Measurements from ENCODE around the gene CLMN.

The CLMN gene

DNA sequence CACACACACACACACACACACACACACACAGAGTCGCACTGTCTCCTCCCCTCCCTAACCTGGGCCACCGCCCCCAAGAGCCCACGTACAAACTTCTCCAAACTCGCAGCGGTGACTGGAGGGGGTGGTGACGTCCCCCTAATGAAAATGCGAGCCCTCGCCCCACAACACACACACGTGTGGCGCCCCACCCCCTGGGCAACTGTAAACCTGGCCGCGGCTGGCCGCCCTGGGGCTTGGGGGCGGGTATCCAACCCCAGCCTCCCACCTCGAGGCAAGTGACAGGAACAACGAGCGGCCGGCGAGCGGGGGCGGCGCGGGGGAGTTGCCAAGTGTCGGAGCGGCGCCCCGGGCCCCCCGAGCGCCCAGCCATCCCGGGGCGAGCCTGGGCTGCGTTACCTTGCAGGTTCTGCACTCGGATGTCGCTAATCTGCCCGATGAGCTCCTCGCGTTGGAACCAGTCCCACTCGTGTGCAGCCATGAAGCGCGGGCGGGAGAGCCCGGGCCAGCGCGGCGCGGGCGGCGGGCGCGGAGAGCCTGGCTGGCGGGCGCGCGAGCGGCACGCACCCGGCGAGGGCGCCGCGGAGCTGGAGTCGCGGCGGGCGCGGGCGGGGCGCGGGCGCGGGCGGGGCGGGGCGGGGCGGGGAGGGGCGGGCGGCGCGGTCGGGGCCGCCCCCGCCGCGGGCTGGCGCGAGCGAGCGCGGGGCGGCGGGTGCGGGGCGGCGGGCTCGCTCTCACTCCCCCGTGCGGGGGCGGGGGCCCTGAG, at the start of gene CLMN:
TSS of gene CLMN (minus strand) at position 597 of the 766 bp plus-strand sequence. CDS start at position 481, 116 bp downstream.
- DNase-seq: peak; percentile 35

- no peak for DNase-seq
These were observed 45.7 kb upstream of the CLMN start for GRCh38 chr14:95365401-95365800.

DNA sequence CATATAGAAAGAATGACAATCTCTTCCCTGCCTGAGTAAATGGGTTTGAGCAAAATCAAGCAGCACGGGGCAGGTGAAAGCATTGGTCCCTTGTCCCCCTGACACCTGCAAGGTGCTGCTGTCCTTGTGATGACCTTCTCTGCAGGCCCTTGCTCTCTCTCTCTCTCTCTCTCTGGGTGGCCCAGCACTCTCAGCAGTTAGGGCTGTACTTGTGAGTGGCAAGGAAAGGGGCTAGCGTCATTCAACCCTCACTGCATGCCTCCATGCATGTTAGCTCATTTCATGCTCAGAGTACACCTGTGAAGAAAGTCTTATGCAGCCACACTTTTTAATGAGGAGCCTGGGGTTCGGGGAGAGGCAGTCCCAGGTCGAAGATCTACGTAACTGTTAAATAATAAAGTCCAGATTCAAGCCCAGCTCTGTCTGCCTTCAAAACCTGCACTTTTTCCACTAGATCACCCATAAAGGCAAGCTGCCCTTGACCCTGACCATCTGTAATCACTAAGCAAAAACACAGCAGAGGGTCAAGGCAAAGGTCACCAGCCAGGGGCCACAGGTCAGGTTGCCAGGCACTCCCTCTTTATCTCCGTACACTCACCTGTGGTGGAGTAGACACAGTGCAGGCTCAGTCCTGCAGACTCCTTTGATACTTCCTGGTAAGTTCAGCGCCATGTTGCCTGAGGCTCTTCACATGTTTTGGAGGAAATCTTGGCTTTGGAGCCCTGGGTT, 44.9 kb upstream of the CLMN start:
- DNase-seq: no peak

DNA sequence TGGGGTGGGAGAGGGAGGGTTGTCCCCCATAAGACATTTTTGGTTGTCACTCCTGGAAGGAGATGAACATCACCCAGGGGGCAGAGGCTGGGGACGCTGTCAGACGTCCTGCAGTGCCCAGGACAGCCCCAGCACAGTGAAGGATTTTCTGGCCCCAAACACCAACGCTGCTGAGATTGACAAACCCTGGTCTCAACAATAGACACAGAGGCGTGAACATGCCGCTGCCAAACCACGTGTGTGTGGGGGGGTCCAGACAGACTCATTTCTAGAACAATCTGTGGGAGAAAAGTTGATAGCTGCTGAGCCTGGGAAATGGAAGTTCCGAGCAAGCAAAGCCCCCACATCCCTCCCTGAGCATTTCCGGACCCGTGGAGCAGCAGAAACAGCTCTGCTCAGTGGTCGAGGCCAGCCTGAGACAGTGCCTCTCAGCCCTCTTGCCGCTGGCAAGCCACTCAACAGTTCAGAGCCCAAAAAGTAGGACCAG, 43.8 kb upstream of the CLMN start:
- DNase-seq: no peak

- DNase-seq: no peak
These were observed 42.4 kb upstream of the CLMN start for GRCh38 chr14:95362138-95362494.

DNA sequence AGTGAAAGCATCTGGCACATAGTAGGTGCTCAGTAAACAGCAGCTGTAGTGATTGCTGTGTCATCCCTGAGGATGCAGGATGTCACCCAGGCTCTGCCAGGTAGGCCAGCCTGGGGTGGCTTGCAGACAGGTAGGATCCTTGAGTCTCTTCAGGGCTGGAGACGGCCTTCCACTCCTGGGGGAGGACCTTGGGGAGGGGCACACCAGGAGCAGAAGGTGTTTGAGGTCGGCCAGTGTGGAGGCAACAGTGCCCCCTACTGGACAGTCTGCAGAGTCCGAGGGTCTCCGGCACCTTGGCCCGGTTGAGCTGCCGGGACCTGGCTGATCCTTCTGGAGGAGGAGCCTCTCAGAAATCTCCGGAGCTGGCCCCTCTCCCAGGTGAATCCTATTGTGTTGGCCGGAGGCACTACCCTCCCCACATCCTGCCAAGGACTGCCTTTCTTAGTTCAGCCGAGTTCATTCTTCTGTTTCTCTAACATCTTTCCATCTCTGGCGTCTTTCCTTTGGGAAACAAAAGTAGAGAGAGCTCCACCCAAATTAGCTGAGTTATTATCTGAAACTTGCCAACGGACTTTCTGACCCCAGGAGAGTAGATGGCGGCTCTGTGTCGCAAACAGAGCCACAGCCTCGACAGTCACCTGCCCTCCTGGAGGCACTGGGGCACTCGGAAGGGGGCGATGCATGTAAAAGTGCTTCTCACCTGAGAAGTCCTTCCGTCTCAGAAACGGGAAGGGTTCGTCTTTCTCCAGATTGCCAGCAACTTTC, 41.8 kb upstream of the CLMN start:
- DNase-seq: peak; percentile 50

- DNase-seq: no peak
These were observed 41.1 kb upstream of the CLMN start for GRCh38 chr14:95360828-95361227.

GRCh38 chr14:95359994-95360826, 40.5 kb upstream of the CLMN start:
- DNase-seq: no peak

DNA sequence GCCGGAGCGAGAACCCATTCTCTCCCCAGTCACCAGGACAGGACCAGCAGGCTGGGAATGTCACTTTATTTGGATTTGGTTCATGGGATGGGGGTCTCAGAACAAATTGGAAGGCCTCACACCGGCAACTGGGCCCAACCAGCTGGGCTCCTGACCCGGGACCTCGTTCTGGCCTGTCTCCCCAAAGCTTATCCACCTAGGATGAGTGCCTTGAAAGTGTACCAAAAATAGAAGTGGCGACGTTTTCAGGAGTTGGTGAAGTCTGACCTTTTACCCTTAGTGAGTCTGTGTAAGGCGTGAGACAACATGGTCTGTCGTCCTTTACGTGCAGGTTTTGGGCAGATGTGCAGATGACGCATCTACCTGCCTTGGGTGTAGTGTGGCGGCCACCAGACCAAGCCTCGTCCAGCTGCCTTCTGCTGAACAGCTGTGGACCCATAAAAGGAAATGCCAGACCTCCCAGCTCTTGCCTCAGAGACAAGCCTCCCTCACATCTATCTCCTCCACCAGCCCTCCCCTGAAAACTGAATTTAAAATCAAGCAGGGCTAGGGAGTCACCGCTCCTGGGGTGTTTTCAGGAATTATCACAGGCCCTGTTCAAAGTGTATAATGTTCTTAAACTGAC, 36.6 kb upstream of the CLMN start:
- DNase-seq: no peak

- DNase-seq: no peak
These were observed 35.7 kb upstream of the CLMN start for GRCh38 chr14:95355422-95355821.

GRCh38 chr14:95354834-95355233, 35.1 kb upstream of the CLMN start:
- DNase-seq: no peak

DNA sequence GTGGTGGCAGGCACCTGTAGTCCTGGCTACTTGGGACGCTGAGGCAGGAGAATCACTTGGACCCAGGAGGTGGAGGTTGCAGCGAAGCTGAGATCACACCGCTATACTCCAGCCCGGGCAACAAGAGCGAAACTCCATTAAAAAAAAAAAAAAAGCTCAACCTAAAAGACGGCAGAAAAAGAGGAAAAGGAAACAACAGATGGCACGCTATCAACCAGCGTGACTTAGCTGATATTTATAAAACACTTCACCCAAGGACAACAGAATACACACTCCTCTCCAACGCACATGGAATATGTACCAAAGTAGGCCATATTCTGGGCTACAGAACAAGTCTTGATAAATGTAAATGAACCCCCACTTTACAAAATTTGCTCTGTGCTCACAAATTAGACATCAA, 34.0 kb upstream of the CLMN start:
- DNase-seq: no peak

- DNase-seq: no peak
These were observed 33.3 kb upstream of the CLMN start for GRCh38 chr14:95353007-95353406.

DNA sequence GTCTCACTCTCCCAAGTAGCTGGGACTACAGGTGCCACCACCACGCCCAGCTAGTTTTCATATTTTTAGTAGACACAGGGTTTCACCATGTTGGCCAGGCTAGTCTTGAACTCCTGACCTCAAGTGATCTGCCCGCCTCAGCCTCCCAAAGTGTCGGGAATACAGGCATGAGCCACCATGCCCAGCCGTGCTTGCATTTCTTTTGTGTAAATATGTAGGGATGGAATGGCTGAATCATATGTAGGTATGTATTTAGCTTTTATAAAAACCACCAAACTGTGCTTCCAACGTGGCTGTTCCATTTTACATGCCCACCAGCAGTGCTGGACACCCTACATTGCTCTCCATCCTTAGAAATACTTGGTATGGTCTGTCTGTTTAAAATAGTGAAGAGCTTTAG, 32.8 kb upstream of the CLMN start:
- DNase-seq: no peak

GRCh38 chr14:95349241-95349640, 29.5 kb upstream of the CLMN start:
- DNase-seq: no peak

DNA sequence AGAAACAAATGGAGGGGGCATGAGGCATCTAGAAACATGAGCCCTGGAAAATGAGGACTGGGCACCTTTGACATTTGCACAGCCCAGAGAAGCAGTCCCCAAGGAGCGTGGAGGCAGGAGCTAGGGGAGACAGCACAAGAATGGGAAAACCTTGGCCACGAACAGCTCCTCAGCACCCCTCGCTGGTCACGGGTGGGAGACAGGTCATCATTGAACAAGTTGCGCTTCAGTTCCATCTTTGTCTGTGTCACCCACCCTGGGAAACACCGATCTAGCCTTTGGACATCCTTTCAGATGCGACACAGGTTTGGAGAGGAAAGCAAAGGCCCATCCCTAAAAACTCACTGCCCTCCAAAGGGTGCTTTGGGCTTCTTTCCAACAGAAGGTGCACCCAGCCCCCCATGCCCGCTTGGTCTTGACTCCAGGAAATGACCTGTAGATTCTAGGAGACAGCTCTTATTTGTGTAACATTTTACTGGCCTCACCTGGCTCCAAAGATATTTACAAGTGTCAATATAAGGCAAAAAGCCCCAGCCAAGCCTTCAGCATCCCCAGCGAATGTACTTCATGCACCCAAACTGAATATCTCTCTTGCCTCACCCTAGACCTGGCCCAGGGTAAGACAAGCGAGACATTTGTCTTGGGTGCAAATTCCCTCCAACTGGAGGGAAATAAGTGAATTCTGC, 28.8 kb upstream of the CLMN start:
- no peak for DNase-seq

- DNase-seq: no peak
These were observed 27.1 kb upstream of the CLMN start for GRCh38 chr14:95346820-95347219.

DNA sequence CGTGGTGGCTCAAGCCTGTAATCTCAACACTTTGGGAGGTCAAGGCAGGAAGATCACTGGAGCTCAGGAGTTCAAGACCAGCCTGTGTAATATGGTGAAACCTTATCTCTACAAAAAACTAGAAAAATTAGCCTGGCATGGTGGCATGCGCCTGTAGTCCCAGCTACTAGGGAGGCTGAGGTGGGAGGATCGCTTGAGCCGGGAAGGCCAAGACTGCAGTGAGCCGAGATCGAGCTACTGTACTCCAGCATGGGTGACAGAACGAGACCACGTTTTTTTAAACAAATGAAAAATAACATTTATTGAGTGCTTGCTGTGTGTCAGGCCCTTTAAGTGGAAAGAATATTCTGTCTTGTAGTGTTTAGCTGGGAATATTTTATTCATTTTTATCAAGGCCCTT, 26.6 kb upstream of the CLMN start:
- DNase-seq: no peak

DNA sequence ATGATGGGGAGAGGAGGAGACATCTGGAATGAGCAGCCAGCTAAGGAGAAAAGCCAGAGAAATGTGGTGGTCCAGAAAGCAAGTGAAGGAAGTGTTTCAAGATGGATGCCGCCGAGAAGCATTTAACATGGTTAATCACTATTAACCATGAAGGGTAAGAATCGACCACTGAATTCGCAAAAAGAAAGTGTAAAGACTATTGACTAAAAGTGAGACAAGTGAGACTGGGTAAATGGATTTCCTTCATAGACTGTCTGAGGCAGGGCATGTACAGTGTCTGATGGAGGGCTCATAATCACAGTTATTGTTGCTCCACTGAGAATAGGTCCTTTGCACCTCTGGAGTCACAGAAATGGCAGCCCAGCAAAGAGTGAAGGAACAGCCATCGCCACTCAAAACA, 25.3 kb upstream of the CLMN start:
- DNase-seq: no peak

- DNase-seq: no peak
These were observed 24.8 kb upstream of the CLMN start for GRCh38 chr14:95344536-95344935.

DNA sequence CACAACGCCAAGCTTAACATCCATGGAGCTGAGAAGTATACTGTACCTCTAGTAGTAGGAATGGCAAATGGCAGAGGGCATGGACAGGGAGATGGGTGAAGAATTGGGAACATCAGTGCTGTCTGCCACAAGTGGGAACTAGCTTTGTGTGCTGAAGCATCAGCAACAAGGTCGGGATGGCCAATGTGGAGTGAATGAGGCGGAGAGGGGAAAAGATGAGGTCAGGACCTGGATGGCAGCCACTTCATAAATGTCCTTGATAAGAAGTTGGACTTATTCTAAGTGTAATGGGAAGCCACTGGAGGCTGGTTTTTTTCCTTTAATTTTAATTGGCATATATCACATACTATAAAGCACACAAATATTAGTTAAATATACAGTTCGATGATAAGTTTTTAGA, 21.9 kb upstream of the CLMN start:
- DNase-seq: no peak

DNA sequence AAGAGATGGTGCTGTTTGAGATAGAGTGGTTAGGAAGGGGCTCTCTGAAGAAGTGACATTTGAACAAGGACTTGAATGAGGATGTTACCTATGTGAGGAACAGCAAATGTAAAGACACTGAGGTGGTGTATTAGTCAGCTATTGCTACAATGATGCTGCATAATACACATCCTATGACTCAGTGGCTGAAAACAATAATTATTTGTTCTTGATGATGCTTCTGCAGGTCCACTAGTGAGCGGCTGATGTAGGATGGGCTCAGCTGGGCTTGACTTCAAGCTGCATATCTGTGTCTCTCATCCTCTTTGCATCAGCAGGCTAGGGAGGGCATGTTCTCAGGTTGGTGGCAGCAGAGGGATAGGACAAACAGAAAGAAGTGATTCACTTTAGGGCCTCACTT, 21.4 kb upstream of the CLMN start:
- no peak for DNase-seq
